Right renal cortex interstitium (tissue), 3 donors: ENCODE results near the gene EIF4E. TPM values are rescaled to one million over a fixed set of nuclear protein-coding genes. Genes with fewer than 3 reads are reported as not detected.
A peak's percentile ranks its signal among the peaks of the same experiment; 100 is the strongest.

Source experiments
- DNase-seq, 3 donors: peaks; one replicate each; pipeline ENCODE4 v3.0.0-alpha.2; 2013; ENCODE audit warnings: low read depth in 3 of 3, low spot score in 2 of 3
- polyA plus RNA-seq, 3 donors: library from polyadenylated mRNA; unstranded; fragments of 120-200 nt; gene quantifications; one replicate each; pipeline ENCODE4 v1.2.1, GENCODE V29; 2013; ENCODE audit not compliant: insufficient read length in 3 of 3

Gene EIF4E, protein sequence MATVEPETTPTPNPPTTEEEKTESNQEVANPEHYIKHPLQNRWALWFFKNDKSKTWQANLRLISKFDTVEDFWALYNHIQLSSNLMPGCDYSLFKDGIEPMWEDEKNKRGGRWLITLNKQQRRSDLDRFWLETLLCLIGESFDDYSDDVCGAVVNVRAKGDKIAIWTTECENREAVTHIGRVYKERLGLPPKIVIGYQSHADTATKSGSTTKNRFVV
- 100 to 1,000 TPM; 136 to 156 (median 150) TPM for polyA plus RNA-seq

DNA sequence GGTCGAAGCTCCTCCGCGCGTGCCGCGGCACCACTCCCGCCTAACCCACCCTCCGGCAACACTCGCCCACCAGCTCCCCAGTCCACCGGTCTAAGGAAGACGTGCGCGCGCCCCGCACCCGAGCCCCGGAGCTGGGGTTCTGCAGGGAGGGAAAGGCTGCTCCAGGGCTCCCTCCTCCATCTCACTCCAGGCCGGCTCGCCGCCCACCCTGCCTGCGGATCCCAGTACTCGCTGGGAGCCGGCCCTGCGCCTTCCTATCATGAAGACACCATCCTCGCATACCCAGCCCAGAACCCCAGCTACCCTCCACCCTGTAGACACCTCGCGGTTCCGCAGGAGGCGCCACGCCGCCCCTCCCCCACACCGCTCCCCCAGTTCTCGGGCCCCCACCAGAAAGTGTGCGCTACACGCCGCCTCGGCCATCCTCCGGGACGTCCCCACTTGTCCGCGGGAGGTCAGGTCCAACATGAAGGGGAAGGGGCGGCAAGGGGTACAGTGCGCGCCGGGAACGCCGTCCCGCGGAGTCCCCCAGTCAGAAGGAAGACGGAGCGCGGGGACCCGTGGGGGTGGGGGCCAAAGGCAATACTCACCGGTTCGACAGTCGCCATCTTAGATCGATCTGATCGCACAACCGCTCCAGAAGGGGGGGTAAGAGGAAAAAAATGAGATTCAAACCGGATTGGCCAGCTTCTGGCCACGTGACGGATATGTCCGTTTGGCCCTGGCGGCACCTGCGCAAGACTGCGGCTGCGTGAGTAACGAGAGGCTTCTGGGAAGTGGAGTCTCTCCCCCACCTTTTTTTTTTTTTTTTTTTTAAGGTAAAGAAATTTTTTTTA, at the start of gene EIF4E:
Gene EIF4E (minus strand): TSS at position 629 of the 836 bp plus-strand sequence. CDS start 21 bp downstream, at position 608.
- DNase-seq, result peak; percentile 92 to 97 (median 95)

DNA sequence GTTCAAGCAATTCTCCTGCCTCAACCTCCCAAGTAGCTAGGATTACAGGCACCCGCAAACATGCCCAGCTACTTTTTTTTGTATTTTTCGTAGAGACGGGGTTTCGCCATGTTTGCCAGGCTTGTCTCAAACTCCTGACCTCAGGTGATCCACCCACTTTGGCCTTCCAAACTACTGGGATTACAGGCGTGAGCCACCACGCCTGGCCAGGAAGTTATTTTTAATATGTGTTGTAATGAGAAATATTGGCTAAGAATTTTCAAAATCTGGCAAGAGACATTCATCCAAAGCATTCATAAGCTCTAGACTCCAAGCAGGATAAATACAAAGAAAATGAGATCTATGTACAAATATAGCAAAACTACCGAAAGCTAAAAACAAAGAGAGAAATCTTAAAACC, 48.6 kb upstream of the EIF4E start:
- DNase-seq, result no peak

DNA sequence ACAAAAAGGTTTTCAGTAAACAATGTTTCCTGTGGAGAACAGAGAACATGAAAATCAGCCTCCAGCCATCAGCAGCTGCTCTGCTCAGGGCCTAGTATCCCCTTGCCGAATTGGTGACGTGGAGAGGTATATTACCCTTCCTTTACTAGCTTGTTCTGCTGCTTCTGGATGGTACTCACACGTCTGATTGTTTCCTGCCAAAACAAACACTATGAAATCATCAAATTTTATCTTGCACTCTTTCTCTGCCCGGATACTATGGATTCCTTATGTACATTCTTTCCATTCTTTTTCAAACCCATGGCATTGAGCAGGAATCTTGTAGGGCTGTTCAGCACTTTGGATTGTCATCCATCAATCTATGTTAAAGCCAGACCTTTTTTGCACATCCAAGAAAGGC, 47.8 kb upstream of the EIF4E start:
- DNase-seq, result no peak

DNA sequence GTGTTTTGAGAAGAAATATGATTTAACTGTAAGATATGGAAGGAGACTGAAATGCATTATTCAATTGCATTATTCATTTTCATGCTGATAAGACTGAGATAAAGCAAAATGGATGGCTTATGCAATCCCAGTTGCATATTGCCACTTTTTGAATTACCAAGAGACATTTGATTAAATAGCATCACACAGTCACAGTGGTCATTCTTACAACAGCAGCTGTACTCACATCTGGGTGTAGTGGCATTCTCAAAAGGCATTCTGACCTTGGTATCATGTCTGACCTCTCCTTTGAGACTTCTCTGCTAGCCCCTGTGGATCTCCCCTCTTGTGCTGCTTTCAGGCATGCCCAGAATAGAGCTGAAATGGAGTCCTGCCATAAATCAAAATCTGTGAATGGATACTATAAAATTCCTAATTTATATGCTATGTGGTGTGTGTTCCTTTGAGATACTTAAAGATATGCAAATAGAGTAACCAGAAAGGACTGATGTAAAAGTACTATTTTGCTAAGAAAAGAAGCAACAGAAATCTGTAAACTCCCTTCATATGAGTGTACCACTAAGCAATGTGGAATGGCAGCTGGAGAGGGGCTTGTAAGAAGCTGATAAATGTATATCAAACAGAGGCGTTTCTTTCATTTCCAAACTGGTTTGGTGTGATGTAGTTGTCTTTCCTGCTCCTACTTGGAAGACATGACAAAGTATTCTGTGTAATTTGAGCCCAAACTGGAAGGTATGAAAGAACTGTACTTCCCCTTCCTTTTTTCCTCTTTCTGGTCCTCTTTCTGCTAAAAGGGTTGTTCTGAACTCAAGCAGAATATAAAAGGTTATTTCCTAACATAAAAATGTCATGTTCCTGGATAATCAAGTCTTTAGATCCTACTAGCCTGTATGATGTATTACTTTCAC, 41.2 kb upstream of the EIF4E start:
- no peak for DNase-seq

DNA sequence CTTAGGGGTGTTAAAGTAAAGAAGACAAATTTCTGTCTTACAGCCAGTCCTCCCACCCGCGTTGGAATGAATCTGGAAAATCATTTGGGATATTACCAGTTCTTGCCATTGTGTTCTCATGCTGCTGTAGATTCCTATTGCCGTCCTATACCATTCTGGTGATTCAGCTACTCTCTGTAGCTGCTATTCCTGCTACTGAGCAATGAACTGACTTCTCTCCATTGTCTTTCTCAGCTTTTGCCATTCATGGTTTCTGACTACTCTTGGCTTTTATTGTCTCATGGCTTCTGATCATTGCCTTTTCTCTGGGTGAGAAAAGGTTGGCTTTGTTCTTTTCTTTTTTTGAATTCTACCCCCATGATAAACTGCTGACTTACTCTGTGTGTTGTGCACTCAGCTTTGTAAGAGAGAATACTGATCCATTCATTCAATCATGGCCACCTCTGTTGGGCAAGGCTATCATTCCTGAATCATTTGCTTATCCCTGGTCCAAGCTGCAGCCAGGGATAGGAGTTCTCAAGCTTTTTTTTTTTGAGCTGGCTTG, 38.9 kb upstream of the EIF4E start:
- DNase-seq, result no peak

DNA sequence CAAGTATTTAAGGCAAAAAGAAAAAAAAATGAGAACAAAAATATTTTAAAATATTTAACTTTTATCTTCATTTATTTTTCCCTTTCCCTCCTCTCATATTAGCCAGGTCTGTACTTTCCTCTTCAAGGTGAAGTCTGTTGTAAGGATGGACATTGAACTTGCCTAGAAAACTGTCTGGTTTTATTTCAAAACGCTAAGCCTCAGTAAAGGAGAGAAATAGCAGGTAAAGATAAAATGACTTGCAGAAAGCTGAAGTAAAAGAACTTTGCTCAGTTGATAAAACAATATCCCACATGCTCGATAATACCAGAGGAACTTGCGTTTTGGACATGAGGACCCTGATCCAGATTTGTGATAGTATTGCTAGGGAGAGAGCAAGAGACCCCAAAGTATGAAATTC, 38.0 kb upstream of the EIF4E start:
- no peak for DNase-seq

DNA sequence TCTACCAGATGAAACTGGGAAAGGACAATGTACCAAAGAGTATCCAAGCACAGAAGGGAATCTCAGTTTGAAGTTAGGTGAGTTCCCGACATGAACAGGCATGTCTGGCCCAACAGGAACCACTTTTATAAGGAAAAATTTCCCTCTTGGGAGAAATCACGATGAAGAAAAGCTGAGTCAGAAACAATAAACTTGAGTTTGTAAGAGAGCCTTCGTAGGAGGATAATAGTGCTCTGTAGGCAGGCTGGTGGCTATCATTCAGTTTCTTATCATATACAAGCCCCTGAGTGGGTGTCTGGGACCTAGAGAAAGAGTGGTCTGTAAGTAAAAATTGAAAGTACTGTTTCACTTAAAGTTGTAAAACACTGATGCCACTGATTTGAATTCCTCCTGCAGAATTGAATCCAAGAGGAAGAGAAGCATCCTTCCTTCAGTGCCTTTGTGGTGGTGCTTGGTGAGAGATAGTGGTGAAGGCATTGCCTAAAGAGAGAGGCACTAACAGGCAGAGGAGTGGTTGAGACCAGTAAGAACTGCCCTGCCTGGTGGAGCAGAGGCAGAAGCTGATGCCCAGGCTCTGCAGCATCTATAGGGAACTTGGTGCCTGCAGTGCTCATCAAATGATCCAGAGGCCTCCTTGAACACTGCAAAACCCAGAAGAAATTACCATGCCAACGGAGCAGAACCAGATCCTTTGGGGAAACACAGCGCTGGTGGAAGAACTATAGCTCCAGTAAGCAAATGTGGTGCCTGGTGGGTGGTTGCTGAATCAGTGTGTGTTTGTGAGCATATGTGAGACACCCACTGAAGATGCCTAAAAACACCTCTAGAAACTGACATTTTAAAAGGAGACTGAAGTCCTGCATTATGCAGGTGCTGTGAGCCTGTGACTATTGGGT, 34.9 kb upstream of the EIF4E start:
- DNase-seq, result no peak

DNA sequence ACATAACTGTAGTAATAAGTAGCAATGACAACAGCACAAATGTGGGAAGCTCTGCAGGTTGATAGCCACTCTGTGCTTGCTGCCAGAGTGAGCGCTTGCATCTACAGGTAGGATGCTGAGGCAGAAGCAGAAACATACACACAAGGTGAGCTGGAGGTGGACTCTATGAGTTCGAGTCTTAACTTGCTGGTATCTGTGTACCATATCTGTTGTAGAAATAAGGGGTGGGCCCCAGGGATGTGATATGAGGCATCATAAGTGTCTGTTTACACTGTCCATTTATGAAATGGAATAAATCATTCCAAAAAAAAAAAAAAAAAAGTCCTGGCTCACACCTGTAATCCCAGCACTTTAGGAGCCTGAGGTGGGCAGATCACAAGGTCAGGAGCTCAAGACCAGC, 32.8 kb upstream of the EIF4E start:
- DNase-seq, result no peak

DNA sequence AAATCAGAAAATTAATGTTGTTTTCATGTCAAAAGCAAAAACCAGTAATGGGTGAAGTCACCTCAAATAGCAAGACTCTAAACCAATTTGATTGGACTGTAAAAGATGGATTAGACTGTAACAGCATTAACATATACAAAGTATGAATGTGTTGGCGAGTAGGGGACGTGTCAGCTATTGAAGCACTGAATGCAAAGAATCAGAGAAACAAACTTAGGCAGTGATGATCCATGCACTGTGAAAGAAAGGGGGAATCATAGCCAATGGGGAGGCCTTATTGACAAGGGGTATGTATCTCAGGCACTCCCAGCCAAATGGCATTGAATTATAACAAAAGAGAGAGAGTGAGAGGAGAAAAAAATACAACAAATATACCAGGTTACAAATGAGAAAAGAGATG, 30.5 kb upstream of the EIF4E start:
- DNase-seq, result no peak

DNA sequence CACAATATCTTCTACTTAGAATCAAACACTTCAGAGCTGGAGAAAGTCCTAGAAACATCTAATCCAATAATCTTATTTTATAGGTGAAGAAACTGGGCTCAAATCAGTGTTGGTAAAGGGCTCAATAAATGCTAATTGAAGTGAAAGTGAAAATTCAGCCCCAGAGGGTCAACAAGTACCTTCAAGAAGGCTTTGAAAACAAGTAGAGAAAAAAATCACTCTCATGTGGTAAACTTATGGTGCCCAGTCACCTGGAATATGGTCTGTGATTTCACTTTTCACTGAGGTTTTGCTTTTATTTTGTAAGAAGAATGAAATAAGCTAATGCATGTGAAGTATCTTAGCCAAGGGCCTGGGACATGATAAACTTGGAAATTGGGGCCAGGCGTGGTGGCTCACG, 29.1 kb upstream of the EIF4E start:
- DNase-seq, result no peak

DNA sequence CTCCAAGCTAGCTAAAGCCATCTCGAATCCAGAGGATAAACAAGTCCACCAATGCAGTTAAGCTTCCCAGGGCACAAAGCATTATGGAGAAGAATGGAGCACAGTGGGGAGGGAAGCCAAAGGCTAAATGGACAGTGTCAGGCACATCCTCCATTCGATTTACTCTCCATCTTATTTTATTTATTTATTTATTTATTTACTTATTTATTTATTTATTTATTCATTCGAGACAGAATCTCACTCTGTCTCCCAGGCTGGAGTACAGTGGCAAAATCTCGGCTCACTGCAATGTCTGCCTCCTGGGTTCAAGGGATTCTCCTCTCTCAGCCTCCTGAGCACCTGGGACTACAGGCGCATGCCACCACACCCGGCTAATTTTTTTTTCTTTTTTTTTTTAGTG, 26.3 kb upstream of the EIF4E start:
- DNase-seq, result no peak

DNA sequence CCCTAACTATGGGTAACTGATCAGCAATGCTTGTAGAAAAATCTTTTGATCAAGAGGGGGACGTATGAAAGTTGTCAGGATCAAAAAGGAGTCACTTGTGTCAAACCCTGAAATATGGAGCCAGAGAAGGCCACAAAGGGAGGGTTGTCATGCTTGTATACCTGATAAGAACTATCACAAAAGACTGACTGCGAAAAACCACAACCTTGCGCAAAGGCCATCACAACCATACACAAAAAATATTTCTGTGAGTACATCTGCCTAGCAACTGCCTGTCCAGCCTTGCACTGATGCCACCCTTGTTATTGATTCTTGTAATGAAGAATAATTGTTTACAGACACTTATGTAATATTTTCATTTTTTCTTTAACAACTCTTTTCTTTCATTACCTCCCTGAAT, 22.8 kb upstream of the EIF4E start:
- no peak for DNase-seq

DNA sequence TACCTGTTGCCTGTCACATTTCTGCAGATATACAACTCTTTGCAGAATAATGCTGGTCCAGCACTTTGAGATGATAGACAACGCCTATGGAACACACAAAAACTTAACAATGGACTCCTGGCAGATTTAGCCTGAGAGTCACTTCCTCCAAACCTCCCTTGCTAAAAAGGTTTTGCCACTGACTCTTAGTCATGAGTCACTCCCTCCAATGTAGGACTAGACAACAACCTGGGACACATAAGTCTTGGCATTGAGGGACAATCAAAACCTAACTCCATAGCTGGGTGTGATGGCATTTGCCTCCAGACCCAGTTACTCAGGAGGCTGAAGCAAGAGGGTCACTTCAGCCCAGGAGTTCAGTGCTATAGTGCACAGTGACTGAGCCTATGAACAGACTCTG, 22.0 kb upstream of the EIF4E start:
- DNase-seq, result no peak

DNA sequence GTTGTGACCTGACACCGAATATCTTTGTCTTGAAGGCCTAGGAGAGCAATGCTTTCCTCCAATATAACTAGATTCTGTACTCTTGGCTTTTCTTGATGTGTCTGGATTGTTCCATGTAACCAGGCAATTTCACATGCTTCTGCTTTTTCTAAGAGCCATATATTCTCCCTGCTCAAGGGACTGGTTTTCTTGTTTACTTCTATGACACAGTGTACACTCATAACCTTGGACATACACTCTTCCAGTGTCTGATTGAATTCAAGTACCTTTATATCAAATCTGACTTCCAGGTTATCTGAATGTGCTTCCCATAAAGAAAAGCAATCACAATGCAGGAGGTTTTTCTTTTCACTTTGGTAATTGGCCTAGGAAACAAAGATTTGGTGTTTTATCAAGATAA, 17.4 kb upstream of the EIF4E start:
- no peak for DNase-seq

DNA sequence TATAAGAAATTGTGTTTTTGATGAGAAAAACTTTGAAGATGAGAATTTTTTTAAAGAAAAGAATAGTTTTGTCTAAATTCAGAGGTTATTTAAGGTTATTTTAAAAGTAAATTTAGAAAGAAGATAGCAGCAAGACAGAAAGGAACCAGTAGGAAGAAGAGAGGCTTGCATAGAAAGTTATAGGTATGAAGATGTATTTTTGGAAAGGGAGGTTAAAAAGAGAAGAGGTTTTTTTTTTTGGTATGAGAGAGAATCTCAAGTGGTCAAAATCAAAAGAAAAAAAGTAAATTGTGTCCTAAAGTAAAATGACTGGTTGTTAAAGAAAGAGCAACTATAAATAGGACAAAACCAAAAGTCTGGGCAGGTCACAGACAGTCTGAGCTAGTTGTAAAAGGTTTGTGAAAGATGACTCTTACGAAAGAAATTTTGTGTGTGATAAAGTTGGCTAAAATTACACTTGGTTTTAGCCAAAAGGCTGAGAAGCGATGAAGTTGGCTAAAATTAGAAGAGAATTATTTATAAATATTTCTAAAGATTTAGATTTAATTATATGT, 16.4 kb upstream of the EIF4E start:
- no peak for DNase-seq

DNA sequence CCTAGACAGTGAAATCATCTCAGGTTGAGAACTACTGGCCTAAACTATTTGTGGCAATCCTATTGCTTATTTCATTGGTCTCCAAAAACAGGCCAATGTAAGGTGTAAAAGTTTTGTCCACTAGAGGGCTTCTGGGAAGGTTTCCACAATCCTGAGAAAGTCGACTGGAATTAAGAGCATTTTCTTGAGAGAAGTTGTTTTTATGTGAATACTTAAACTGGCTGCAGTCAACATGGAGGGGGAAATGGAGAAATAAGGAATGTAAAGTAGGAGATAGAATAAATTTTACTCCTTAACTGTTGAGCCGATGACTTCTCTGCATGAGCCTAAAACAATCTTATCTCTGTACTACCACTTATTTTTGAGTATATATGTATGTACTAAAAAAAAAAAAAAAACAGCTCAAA, 11.0 kb upstream of the EIF4E start:
- DNase-seq, result peak in 2 of 3 donors; percentile 44 to 47

DNA sequence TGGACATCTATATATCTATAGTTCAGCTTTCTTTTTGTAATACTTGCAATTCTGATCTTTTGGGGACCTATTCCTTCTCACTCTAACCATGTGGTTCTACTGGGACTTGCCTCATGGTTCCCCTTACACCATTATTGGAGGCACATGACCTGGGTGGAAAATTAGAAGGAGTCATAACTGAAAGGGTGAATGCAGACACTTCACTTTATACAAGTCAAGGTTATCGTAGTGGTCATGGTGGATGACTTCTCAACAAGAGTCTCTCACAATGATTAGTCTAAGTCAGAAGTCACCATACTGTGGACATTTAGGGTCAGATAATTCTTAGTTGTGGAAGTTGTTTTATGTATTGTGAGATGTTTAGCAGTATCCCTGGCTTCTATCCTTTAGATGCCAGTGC, 10.5 kb upstream of the EIF4E start:
- no peak for DNase-seq

DNA sequence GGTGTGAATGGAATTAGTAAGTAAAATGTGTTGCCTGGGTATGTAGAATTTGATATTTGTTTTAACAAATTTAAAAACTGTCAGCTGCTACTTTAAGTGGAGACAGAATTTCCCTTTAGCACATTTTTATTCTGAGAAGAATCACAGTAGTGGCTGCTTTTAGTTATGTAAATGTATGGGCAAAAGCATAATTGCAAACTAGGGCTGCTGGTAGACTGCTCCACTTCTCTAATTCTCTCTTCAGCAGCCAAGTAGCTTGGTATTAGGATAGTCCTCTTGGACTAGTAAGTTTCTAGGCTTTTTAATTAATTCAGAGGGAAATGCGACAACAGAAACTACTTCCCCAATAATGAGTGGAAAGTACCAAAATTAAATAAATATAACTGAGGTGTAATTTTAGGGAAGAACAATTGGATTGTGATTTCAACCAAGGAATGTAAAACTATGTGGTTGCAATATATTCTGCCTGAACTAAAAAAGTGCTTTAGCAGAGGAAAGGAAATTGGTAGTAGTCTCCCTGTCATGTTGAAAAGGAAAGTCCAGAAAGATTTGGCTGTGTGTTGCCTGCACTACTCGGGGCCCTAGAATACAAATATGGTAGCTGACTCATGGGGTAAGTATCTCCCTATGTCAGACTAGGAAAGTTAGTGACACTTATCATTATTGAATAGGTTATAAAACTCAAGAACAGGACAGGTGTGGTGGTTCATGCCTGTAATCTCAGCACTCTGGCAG, 9.2 kb upstream of the EIF4E start:
- no peak for DNase-seq

DNA sequence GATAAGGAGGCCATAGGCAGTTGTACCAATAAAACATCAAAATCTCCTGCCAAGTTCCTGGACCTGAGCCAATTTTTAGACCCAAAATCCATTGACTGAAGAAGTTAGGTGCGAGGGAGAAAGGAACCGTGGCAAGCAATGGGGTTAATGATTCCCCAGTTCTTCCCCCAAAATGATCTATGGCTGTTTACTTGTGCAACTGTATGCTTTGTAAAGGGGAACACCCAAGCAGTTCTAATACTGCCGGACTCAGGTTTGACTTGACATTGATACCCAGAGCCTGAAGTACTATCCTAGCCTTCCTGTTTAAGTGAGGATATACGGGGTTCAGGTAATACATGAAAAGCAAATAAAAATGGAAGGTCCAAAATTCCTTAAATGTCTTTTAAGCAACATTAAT, 6.7 kb upstream of the EIF4E start:
- DNase-seq, result no peak
